Effector memory CD8-positive, alpha-beta T cell (primary cell): Measurements from ENCODE around the gene SGCE.

Experiments used
- ATAC-seq: fragments of 150-1000 bp; cut with Tn5 transposase; replicated peaks from 2 replicates; pipeline ENCODE4 v1.10.0; 2021; ENCODE audit warnings: mild to moderate bottlenecking, moderate library complexity
- DNase-seq, 3 experiments: peaks; one replicate each; pipeline ENCODE4 v3.0.0; 2021
- H3K27ac Mint-ChIP-seq, 2 donors: one replicate each; pipeline ENCODE4 v1.8.0; 2022; ENCODE audit warnings: mild to moderate bottlenecking in 2 of 2, mixed read lengths in 2 of 2, moderate library complexity in 2 of 2
- H3K27me3 Mint-ChIP-seq, 2 donors: one replicate each; pipeline ENCODE4 v1.8.0; 2022; ENCODE audit warnings: mixed read lengths in 2 of 2
- H3K36me3 Mint-ChIP-seq: one replicate; pipeline ENCODE4 v1.8.0; 2022; ENCODE audit warnings: mild to moderate bottlenecking, moderate library complexity, mixed read lengths; ENCODE audit not compliant: insufficient read depth
- H3K4me1 Mint-ChIP-seq, 2 donors: one replicate each; pipeline ENCODE4 v1.8.0; 2022; ENCODE audit warnings: low read depth in 2 of 2, mixed read lengths in 2 of 2
- H3K4me3 Mint-ChIP-seq, 2 donors: one replicate each; pipeline ENCODE4 v1.8.0; 2022; ENCODE audit warnings: mild to moderate bottlenecking in 2 of 2, mixed read lengths in 2 of 2, moderate library complexity in 2 of 2
- H3K9me3 Mint-ChIP-seq, 2 donors: one replicate each; pipeline ENCODE4 v1.8.0; 2022; ENCODE audit warnings: mixed read lengths in 2 of 2

Gene SGCE

GRCh38 chr7:94655126-94655847, 646 bp downstream of the SGCE start:
- Mint-ChIP-seq H3K4me1 (peaks cover 4 to 14% of the 10 kb centered on the region in 2 donors), H3K4me3 (peak overlapping the region; percentile 82 to 84), H3K27ac (no peak overlapping the region), H3K9me3 (peaks cover 0 to 2% of the 10 kb centered on the region in 2 donors), H3K36me3 (peaks cover 5% of the 10 kb centered on the region), H3K27me3 (peaks cover 25 to 35% of the 10 kb centered on the region in 2 donors)
- ATAC-seq (no peak), DNase-seq (no peak)

GRCh38 chr7:94654783-94655125, 1.2 kb downstream of the SGCE start:
- DNase-seq (no peak), ATAC-seq (no peak)
- H3K36me3 Mint-ChIP-seq, result peaks cover 5% of the 10 kb centered on the region
- peaks cover 0 to 2% of the 10 kb centered on the region in 2 donors for H3K9me3 Mint-ChIP-seq
- peak overlapping the region; percentile 82 to 84 for H3K4me3 Mint-ChIP-seq
- peaks cover 4 to 14% of the 10 kb centered on the region in 2 donors for H3K4me1 Mint-ChIP-seq
- H3K27me3 Mint-ChIP-seq, result peaks cover 30 to 40% of the 10 kb centered on the region in 2 donors
- H3K27ac Mint-ChIP-seq, result no peak overlapping the region

- DNase-seq (no peak), ATAC-seq (no peak)
- Mint-ChIP-seq H3K9me3 (no peaks in the 10 kb centered on the region), H3K4me3 (no peak overlapping the region), H3K4me1 (peaks cover 3 to 4% of the 10 kb centered on the region in 2 donors), H3K27me3 (peaks cover 54 to 60% of the 10 kb centered on the region in 2 donors), H3K36me3 (no peaks in the 10 kb centered on the region), H3K27ac (no peak overlapping the region)
Measured at GRCh38 chr7:94650147-94651051, 5.5 kb downstream of the SGCE start.

GRCh38 chr7:94649450-94649849, 6.5 kb downstream of the SGCE start:
- Mint-ChIP-seq H3K4me1 (no peaks in the 10 kb centered on the region), H3K36me3 (no peaks in the 10 kb centered on the region), H3K27ac (no peak overlapping the region), H3K4me3 (no peak overlapping the region), H3K27me3 (peaks cover 52 to 55% of the 10 kb centered on the region in 2 donors), H3K9me3 (no peaks in the 10 kb centered on the region)
- no peak for ATAC-seq
- DNase-seq, result no peak

- H3K4me1 Mint-ChIP-seq, result no peaks in the 10 kb centered on the region
- no peaks in the 10 kb centered on the region for H3K36me3 Mint-ChIP-seq
- no peak for ATAC-seq
- no peak for DNase-seq
- H3K4me3 Mint-ChIP-seq, result no peak overlapping the region
- H3K27me3 Mint-ChIP-seq, result peaks cover 52 to 61% of the 10 kb centered on the region in 2 donors
- no peaks in the 10 kb centered on the region for H3K9me3 Mint-ChIP-seq
- no peak overlapping the region for H3K27ac Mint-ChIP-seq
Measured at GRCh38 chr7:94648731-94649130, 7.2 kb downstream of the SGCE start.

GRCh38 chr7:94647295-94647694, 8.6 kb downstream of the SGCE start:
- no peak for DNase-seq
- Mint-ChIP-seq H3K27ac (no peak overlapping the region), H3K4me3 (no peak overlapping the region), H3K36me3 (no peaks in the 10 kb centered on the region), H3K4me1 (no peaks in the 10 kb centered on the region), H3K27me3 (peaks cover 49 to 59% of the 10 kb centered on the region in 2 donors), H3K9me3 (no peaks in the 10 kb centered on the region)
- no peak for ATAC-seq

GRCh38 chr7:94643771-94644545, 12.0 kb downstream of the SGCE start:
- H3K4me1 Mint-ChIP-seq, result no peaks in the 10 kb centered on the region
- ATAC-seq, result no peak
- no peaks in the 10 kb centered on the region for H3K36me3 Mint-ChIP-seq

GRCh38 chr7:94642838-94643653, 12.9 kb downstream of the SGCE start:
- H3K9me3 Mint-ChIP-seq, result no peaks in the 10 kb centered on the region
- ATAC-seq, result no peak
- no peaks in the 10 kb centered on the region for H3K4me1 Mint-ChIP-seq
- H3K36me3 Mint-ChIP-seq, result no peaks in the 10 kb centered on the region
- H3K27ac Mint-ChIP-seq, result no peak overlapping the region
- H3K27me3 Mint-ChIP-seq, result peaks cover 17 to 43% of the 10 kb centered on the region in 2 donors
- no peak overlapping the region for H3K4me3 Mint-ChIP-seq
- no peak for DNase-seq

More at GRCh38 chr7:94643771-94644545, 12.0 kb downstream of the SGCE start:
- Mint-ChIP-seq H3K27me3 (peaks cover 16 to 46% of the 10 kb centered on the region in 2 donors), H3K27ac (no peak overlapping the region), H3K4me3 (no peak overlapping the region), H3K9me3 (no peaks in the 10 kb centered on the region)
- no peak for DNase-seq

- Mint-ChIP-seq H3K4me3 (no peak overlapping the region), H3K4me1 (no peaks in the 10 kb centered on the region), H3K27me3 (peaks cover 15 to 32% of the 10 kb centered on the region in 2 donors), H3K27ac (no peak overlapping the region), H3K9me3 (no peaks in the 10 kb centered on the region), H3K36me3 (no peaks in the 10 kb centered on the region)
- ATAC-seq (no peak), DNase-seq (no peak)
Measured at GRCh38 chr7:94639384-94639783, 16.5 kb downstream of the SGCE start.

- ATAC-seq (no peak), DNase-seq (no peak)
- Mint-ChIP-seq H3K36me3 (no peaks in the 10 kb centered on the region), H3K4me3 (no peak overlapping the region), H3K4me1 (no peaks in the 10 kb centered on the region), H3K27me3 (peaks cover 30 to 31% of the 10 kb centered on the region in 2 donors), H3K27ac (no peak overlapping the region), H3K9me3 (no peaks in the 10 kb centered on the region)
Measured at GRCh38 chr7:94635687-94636086, 20.2 kb downstream of the SGCE start.

- Mint-ChIP-seq H3K36me3 (no peaks in the 10 kb centered on the region), H3K4me1 (no peaks in the 10 kb centered on the region), H3K4me3 (no peak overlapping the region), H3K9me3 (no peaks in the 10 kb centered on the region), H3K27me3 (peaks cover 22 to 34% of the 10 kb centered on the region in 2 donors), H3K27ac (no peak overlapping the region)
- DNase-seq, result no peak
- no peak for ATAC-seq
Measured at GRCh38 chr7:94634502-94634901, 21.4 kb downstream of the SGCE start.

- no peak for DNase-seq
- Mint-ChIP-seq H3K36me3 (no peaks in the 10 kb centered on the region), H3K9me3 (no peaks in the 10 kb centered on the region), H3K4me1 (no peaks in the 10 kb centered on the region), H3K4me3 (no peak overlapping the region), H3K27me3 (peaks cover 22 to 34% of the 10 kb centered on the region in 2 donors), H3K27ac (no peak overlapping the region)
- no peak for ATAC-seq
Measured at GRCh38 chr7:94633687-94634086, 22.2 kb downstream of the SGCE start.

- Mint-ChIP-seq H3K9me3 (no peaks in the 10 kb centered on the region), H3K36me3 (no peaks in the 10 kb centered on the region), H3K27me3 (peaks cover 20 to 32% of the 10 kb centered on the region in 2 donors), H3K4me3 (no peak overlapping the region), H3K27ac (no peak overlapping the region), H3K4me1 (no peaks in the 10 kb centered on the region)
- ATAC-seq (no peak), DNase-seq (no peak)
Measured at GRCh38 chr7:94633014-94633341, 23.0 kb downstream of the SGCE start.
